ENCODE measurements around the gene MYO5A.

MYO5A gene

DNA sequence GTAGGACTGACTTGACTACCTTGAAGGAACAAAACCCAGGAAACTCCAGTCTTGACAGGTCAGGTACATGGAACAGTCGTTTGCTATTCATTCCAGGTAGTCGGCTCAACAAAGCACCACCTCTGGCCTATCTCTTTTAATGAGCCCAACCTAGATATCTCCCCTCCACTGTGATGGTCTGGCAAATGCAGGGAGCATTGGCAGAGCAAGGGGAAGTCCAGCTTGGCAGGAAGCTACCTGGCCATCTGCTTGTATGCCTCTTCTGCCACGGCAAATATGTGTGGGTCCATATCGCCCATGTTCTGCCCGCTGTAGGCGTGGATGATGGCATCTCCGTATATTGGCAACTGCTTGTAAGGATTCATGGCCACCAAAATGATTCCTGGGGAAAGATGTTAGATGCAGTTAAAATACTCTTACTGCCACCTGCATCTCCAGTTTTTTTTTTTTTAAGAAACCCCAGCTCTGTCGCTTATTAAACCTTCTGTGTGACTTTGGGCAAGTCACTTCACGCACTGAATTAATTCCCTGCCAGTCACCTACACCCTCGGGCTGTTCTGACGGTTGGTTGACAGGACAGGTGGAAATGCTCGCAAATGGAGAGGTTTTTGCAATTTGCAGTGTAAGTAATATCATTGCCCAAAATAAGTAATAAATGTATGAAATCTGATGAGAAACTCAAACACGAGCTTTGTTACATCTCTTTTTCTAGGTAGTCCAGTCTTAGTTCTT is 249.9 kb downstream of the MYO5A start:
- no peak overlapping the region for H3K4me2 ChIP-seq
- H3K27ac ChIP-seq = no peak overlapping the region
- no peak overlapping the region for H2AFZ ChIP-seq (ENCODE audit: low read depth)
- H3K4me1 ChIP-seq (ENCODE audit: low read depth, poor library complexity, severe bottlenecking) = no peaks in the 10 kb centered on the region
- H4K20me1 ChIP-seq (ENCODE audit: insufficient read depth) = no peaks in the 10 kb centered on the region
- H3K4me3 ChIP-seq (IDR thresholded peaks at IDR 0.05; ENCODE audit: insufficient read depth, low read depth, low read length) = no peak overlapping the region
- no peaks in the 10 kb centered on the region for H3K36me3 ChIP-seq (ENCODE audit: insufficient read depth)
- H3K9ac ChIP-seq = no peak overlapping the region
- no peaks in the 10 kb centered on the region for H3K27me3 ChIP-seq (ENCODE audit: insufficient read depth, low read depth)
- TF ChIP-seq, protein P1, sequence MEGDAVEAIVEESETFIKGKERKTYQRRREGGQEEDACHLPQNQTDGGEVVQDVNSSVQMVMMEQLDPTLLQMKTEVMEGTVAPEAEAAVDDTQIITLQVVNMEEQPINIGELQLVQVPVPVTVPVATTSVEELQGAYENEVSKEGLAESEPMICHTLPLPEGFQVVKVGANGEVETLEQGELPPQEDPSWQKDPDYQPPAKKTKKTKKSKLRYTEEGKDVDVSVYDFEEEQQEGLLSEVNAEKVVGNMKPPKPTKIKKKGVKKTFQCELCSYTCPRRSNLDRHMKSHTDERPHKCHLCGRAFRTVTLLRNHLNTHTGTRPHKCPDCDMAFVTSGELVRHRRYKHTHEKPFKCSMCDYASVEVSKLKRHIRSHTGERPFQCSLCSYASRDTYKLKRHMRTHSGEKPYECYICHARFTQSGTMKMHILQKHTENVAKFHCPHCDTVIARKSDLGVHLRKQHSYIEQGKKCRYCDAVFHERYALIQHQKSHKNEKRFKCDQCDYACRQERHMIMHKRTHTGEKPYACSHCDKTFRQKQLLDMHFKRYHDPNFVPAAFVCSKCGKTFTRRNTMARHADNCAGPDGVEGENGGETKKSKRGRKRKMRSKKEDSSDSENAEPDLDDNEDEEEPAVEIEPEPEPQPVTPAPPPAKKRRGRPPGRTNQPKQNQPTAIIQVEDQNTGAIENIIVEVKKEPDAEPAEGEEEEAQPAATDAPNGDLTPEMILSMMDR (conservative IDR thresholded peaks at IDR 0.05; ENCODE audit: low read depth, low read length) = no peak
- H3K79me2 ChIP-seq (ENCODE audit: insufficient read depth, low read depth) = no peaks in the 10 kb centered on the region

GRCh38 chr15:52278135-52278534 is 250.5 kb downstream of the MYO5A start:
- no peaks in the 10 kb centered on the region for H3K36me3 ChIP-seq (ENCODE audit: insufficient read depth)
- no peak overlapping the region for H2AFZ ChIP-seq (ENCODE audit: low read depth)
- no peak overlapping the region for H3K4me2 ChIP-seq
- no peaks in the 10 kb centered on the region for H3K79me2 ChIP-seq (ENCODE audit: insufficient read depth, low read depth)
- no peaks in the 10 kb centered on the region for H3K27me3 ChIP-seq (ENCODE audit: insufficient read depth, low read depth)
- no peaks in the 10 kb centered on the region for H4K20me1 ChIP-seq (ENCODE audit: insufficient read depth)
- no peak overlapping the region for H3K4me3 ChIP-seq (IDR thresholded peaks at IDR 0.05; ENCODE audit: insufficient read depth, low read depth, low read length)
- no peak overlapping the region for H3K27ac ChIP-seq
- TF ChIP-seq, protein P1 (conservative IDR thresholded peaks at IDR 0.05; ENCODE audit: low read depth, low read length) = no peak
- no peaks in the 10 kb centered on the region for H3K4me1 ChIP-seq (ENCODE audit: low read depth, poor library complexity, severe bottlenecking)
- no peak overlapping the region for H3K9ac ChIP-seq

GRCh38 chr15:52277575-52277974 is 251.1 kb downstream of the MYO5A start:
- no peaks in the 10 kb centered on the region for H3K79me2 ChIP-seq (ENCODE audit: insufficient read depth, low read depth)
- H3K9ac ChIP-seq = no peak overlapping the region
- no peaks in the 10 kb centered on the region for H3K4me1 ChIP-seq (ENCODE audit: low read depth, poor library complexity, severe bottlenecking)
- no peak overlapping the region for H3K4me2 ChIP-seq
- no peaks in the 10 kb centered on the region for H3K27me3 ChIP-seq (ENCODE audit: insufficient read depth, low read depth)
- H4K20me1 ChIP-seq (ENCODE audit: insufficient read depth) = no peaks in the 10 kb centered on the region
- TF ChIP-seq, protein P1 (conservative IDR thresholded peaks at IDR 0.05; ENCODE audit: low read depth, low read length) = no peak
- H3K27ac ChIP-seq = no peak overlapping the region
- no peak overlapping the region for H3K4me3 ChIP-seq (IDR thresholded peaks at IDR 0.05; ENCODE audit: insufficient read depth, low read depth, low read length)
- no peaks in the 10 kb centered on the region for H3K36me3 ChIP-seq (ENCODE audit: insufficient read depth)
- H2AFZ ChIP-seq (ENCODE audit: low read depth) = no peak overlapping the region

DNA sequence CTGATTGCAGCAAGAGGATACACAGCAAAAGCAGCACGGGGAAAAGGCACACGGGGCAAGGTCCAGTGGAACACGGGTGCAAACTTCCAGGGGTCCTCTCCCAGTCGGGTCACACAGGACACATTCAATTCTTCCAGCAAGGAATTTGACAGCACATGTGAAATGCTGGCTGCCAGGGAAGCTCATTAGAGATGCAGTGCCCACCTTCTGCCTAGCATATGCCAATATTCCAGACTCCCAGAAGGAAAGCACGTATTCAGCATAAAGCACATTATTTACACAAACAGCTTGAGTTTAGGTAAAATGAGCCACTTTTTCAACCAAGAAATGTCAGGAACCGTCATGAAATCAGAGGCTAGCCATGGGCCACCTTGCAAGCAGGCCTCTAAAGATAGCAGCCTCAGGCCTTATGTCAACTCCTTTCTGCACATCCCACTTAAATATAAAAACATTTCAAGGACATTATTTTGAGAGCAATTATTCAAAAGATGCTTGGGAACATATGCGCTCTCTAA is 252.4 kb downstream of the MYO5A start:
- no peaks in the 10 kb centered on the region for H3K27me3 ChIP-seq (ENCODE audit: insufficient read depth, low read depth)
- no peak overlapping the region for H3K4me3 ChIP-seq (IDR thresholded peaks at IDR 0.05; ENCODE audit: insufficient read depth, low read depth, low read length)
- H4K20me1 ChIP-seq (ENCODE audit: insufficient read depth) = no peaks in the 10 kb centered on the region
- H3K27ac ChIP-seq = no peak overlapping the region
- no peaks in the 10 kb centered on the region for H3K36me3 ChIP-seq (ENCODE audit: insufficient read depth)
- no peak overlapping the region for H2AFZ ChIP-seq (ENCODE audit: low read depth)
- no peak overlapping the region for H3K9ac ChIP-seq
- H3K4me1 ChIP-seq (ENCODE audit: low read depth, poor library complexity, severe bottlenecking) = no peaks in the 10 kb centered on the region
- no peaks in the 10 kb centered on the region for H3K79me2 ChIP-seq (ENCODE audit: insufficient read depth, low read depth)
- TF ChIP-seq, protein P1 (conservative IDR thresholded peaks at IDR 0.05; ENCODE audit: low read depth, low read length) = no peak
- no peak overlapping the region for H3K4me2 ChIP-seq

Measured in KMS-11 (cell line).